Spleen (tissue), 11 donors: ENCODE measurements around the gene CNTN5. TPM values are rescaled to one million over a fixed set of nuclear protein-coding genes. Genes with fewer than 3 reads are reported as not detected.

Experiments
- DNase-seq: peaks from one replicate; pipeline ENCODE4 v3.0.0-alpha.2; 2020
- H3K27ac ChIP-seq, 8 donors: fragments of 200-600 bp; sonication (generic) in 7 of 8; 1 replicate in 4 of 8; 2 replicates in 4 of 8; pipeline versions ENCODE4 v1.5.0 to v1.8.0; 2016 to 2021; ENCODE audit warnings: inconsistent platforms in 4 of 8, mild to moderate bottlenecking in 4 of 8, moderate library complexity in 1 of 8
- H3K27me3 ChIP-seq, 7 donors: fragments of 200-600 bp; sonication (generic) in 6 of 7; replicated peaks in 1 of 7; 1 replicate in 4 of 7; 2 replicates in 3 of 7; pipeline versions ENCODE4 v1.5.0 to v1.8.0; 2016 to 2021; ENCODE audit warnings: inconsistent platforms in 3 of 7, mild to moderate bottlenecking in 1 of 7
- H3K36me3 ChIP-seq, 6 donors: fragments of 200-600 bp; sonication (generic) in 5 of 6; 1 replicate in 4 of 6; 2 replicates in 2 of 6; pipeline versions ENCODE4 v1.5.0 to v1.8.0; 2016 to 2021; ENCODE audit warnings: inconsistent platforms in 2 of 6
- H3K4me1 ChIP-seq, 6 donors: fragments of 200-600 bp; sonication (generic) in 5 of 6; 1 replicate in 3 of 6; 2 replicates in 3 of 6; pipeline versions ENCODE4 v1.5.0 to v1.8.0; 2016 to 2021; ENCODE audit warnings: inconsistent platforms in 3 of 6
- H3K4me3 ChIP-seq, 8 donors: fragments of 200-600 bp; sonication (generic) in 7 of 8; 1 replicate in 4 of 8; 2 replicates in 4 of 8; pipeline versions ENCODE4 v1.5.0 to v1.8.0; 2016 to 2021; ENCODE audit warnings: inconsistent platforms in 4 of 8, mild to moderate bottlenecking in 4 of 8, moderate library complexity in 2 of 8
- H3K9me3 ChIP-seq, 8 donors: fragments of 200-600 bp; sonication (generic) in 7 of 8; 1 replicate in 4 of 8; 2 replicates in 4 of 8; pipeline versions ENCODE4 v1.5.0 to v1.8.0; 2016 to 2021; ENCODE audit warnings: inconsistent platforms in 4 of 8
- POLR2A ChIP-seq, 3 donors: fragments of 450-650 bp; IDR thresholded peaks; one replicate each; pipeline ENCODE4 v1.5.1; 2017; ENCODE audit warnings: antibody characterized with exemption in 3 of 3, mild to moderate bottlenecking in 1 of 3
- POLR2AphosphoS5 ChIP-seq, 3 donors: sonication (generic); formaldehyde crosslinking; IDR thresholded peaks; one replicate each; pipeline ENCODE4 v1.5.1; 2017; ENCODE audit warnings: antibody characterized with exemption in 3 of 3
- WGBS, 5 donors: extraction: QIAGEN DNeasy Blood & Tissue Kit in 3 of 5; methylation state at CpG; one replicate each; pipeline versions ENCODE4 v1.1.5 to v1.1.7; 2013 to 2018; 5-methylcytosine and 5-hydroxymethylcytosine counted together
- intact Hi-C: fragments of 100-400 bp; cut with DNase I; formaldehyde crosslinking; loops from one replicate; pipeline ENCODE4 v1.15.0; 2023; ENCODE audit warnings: low total_unique reads
- polyA plus RNA-seq, 3 donors: library from polyadenylated mRNA; stranded (reverse); fragments of 200-250 nt; gene quantifications; one replicate each; pipeline ENCODE4 v1.2.1, GENCODE V29; 2013
- total RNA-seq, 7 donors: library from RNA; depleted of rRNA in 3 of 7; stranded (reverse); fragments of >200 nt in 3 of 7; fragmentation: NEBNext Ultra II Directional in 4 of 7; extraction: Animal tissue kit (Norgen Biotek cat#: 25700) in 4 of 7; gene quantifications; one replicate each; pipeline versions ENCODE4 v1.1.0 to v1.2.1, GENCODE V29; 2016 to 2021
- TF ChIP-seq, protein P1 (sequence below), 11 experiments: fragments of 200-600 bp in 7 of 11; fragments of 450-650 bp in 4 of 11; sonication (generic) in 4 of 11; IDR thresholded peaks in 8 of 11; conservative IDR thresholded peaks in 3 of 11; 1 replicate in 7 of 11; 2 replicates in 4 of 11; pipeline versions ENCODE4 v1.4.0 to v1.8.0; 2016 to 2021; ENCODE audit warnings: antibody characterized with exemption in 11 of 11, inconsistent platforms in 4 of 11, mild to moderate bottlenecking in 1 of 11
- donor health status: healthy with polysubstance abuse.
- donor health status: DM: no; HTN: no; CAD: no; lungs with moderate emphysema.
- donor health status: DM: no; HTN: no; CAD: no.
- donor health status: Bipolar disorder and iron deficiency.
- donor health status: healthy.
- donor health status: DM: no; HTN: no; CAD: no.
- donor health status: DM: yes; HTN: yes; CAD: no.

Gene CNTN5
- total and polyA plus RNA-seq, 10 donors, result 0.02 TPM; not detected in 8

DNA sequence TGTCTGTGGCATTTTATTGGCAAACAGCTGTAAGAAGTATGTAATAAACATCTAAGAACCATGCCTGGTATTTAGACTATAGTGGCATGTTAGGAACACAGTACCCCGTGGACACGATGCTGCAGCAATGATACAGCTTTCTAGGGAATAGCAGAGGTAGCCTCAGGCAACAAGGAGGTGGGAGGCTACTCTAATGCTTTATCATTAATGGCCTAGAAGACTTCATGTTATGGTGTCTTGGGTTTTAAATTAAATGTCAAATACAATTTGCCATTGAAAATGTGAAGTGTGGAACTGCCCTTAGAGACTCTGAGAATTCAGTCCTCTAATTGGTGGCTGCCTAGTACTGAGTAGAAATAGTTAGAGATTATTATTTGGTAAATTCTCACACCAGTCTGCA, 516.9 kb downstream of the CNTN5 start:
- intact Hi-C loops, result no loop called here
- TF ChIP-seq POLR2AphosphoS5 (IDR thresholded peaks at IDR 0.05) (no peak), POLR2A (IDR thresholded peaks at IDR 0.05) (no peak)
- TF ChIP-seq, protein P1, sequence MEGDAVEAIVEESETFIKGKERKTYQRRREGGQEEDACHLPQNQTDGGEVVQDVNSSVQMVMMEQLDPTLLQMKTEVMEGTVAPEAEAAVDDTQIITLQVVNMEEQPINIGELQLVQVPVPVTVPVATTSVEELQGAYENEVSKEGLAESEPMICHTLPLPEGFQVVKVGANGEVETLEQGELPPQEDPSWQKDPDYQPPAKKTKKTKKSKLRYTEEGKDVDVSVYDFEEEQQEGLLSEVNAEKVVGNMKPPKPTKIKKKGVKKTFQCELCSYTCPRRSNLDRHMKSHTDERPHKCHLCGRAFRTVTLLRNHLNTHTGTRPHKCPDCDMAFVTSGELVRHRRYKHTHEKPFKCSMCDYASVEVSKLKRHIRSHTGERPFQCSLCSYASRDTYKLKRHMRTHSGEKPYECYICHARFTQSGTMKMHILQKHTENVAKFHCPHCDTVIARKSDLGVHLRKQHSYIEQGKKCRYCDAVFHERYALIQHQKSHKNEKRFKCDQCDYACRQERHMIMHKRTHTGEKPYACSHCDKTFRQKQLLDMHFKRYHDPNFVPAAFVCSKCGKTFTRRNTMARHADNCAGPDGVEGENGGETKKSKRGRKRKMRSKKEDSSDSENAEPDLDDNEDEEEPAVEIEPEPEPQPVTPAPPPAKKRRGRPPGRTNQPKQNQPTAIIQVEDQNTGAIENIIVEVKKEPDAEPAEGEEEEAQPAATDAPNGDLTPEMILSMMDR (IDR thresholded peaks at IDR 0.05 in 8 of 11, conservative IDR thresholded peaks at IDR 0.05 in 3 of 11), result no peak
- WGBS, 5 donors, result 57 to 84% (median 70%) methylated on average over 2 of the region's 2 CpGs
- Histone ChIP-seq H3K27me3 (no peaks in the 10 kb centered on the region), H3K9me3 (peaks cover 0 to 8% (median 0%) of the 10 kb centered on the region in 8 donors), H3K27ac (no peak overlapping the region), H3K36me3 (no peaks in the 10 kb centered on the region), H3K4me3 (no peak overlapping the region), H3K4me1 (no peaks in the 10 kb centered on the region)
- no peak for DNase-seq

DNA sequence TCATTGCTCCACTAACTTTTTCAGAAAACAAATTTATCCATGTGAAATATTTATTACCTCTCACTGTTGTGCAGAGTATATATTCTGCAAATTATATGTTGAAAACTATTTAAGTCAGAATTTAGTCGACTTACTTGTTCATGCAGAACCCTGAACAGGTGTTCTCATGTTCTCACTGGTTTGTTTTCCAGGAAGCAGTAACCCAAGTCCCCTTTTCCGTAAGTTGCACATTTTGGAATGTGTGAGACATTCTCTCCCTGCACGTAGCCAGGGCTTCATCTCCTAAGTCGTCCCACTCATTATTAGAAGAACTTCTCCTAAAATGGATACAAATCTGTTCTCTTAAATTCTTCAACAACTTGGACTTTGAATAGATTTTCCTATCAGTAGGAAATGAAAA, 524.9 kb downstream of the CNTN5 start:
- no peaks in the 10 kb centered on the region for H3K27me3 ChIP-seq
- H3K27ac ChIP-seq, result no peak overlapping the region
- H3K9me3 ChIP-seq, result peaks cover 0 to 4% (median 0%) of the 10 kb centered on the region in 8 donors
- H3K4me1 ChIP-seq, result no peaks in the 10 kb centered on the region
- TF ChIP-seq POLR2AphosphoS5 (IDR thresholded peaks at IDR 0.05) (no peak), POLR2A (IDR thresholded peaks at IDR 0.05) (no peak)
- TF ChIP-seq, protein P1 (IDR thresholded peaks at IDR 0.05 in 8 of 11, conservative IDR thresholded peaks at IDR 0.05 in 3 of 11), result no peak
- intact Hi-C loops, result no loop called here
- no peak for DNase-seq
- H3K4me3 ChIP-seq, result no peak overlapping the region
- WGBS, 5 donors, result 77 to 88% (median 82%) methylated on average over 4 of the region's 4 CpGs
- no peaks in the 10 kb centered on the region for H3K36me3 ChIP-seq

DNA sequence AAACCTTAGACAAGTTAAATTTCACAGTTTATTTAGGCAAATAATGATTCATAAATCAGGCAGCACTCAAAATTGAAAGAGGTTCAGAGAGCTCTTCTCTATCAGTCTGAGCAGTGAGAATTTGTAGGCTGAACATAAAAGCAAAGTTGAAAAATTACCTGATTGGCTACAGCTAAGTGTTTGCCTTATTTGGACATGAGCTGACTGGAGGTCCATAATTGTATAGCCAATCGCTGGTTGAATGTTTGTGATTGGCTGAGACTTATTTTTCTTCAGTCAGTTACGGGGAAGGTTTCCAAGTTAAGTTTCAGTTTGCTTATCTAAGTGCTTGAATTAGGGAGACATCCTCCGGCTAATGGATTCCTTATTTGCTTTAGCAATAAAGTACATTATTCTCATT, 527.5 kb downstream of the CNTN5 start:
- Histone ChIP-seq H3K27me3 (no peaks in the 10 kb centered on the region), H3K9me3 (peaks cover 0 to 3% (median 0%) of the 10 kb centered on the region in 8 donors), H3K4me3 (no peak overlapping the region), H3K36me3 (no peaks in the 10 kb centered on the region), H3K27ac (no peak overlapping the region), H3K4me1 (no peaks in the 10 kb centered on the region)
- DNase-seq, result no peak
- intact Hi-C loops, result no loop called here
- TF ChIP-seq, protein P1 (IDR thresholded peaks at IDR 0.05 in 8 of 11, conservative IDR thresholded peaks at IDR 0.05 in 3 of 11), result no peak
- TF ChIP-seq POLR2A (IDR thresholded peaks at IDR 0.05) (no peak), POLR2AphosphoS5 (IDR thresholded peaks at IDR 0.05) (no peak)
- WGBS, 5 donors, result 78 to 90% (median 82%) methylated on average over 3 of the region's 3 CpGs

DNA sequence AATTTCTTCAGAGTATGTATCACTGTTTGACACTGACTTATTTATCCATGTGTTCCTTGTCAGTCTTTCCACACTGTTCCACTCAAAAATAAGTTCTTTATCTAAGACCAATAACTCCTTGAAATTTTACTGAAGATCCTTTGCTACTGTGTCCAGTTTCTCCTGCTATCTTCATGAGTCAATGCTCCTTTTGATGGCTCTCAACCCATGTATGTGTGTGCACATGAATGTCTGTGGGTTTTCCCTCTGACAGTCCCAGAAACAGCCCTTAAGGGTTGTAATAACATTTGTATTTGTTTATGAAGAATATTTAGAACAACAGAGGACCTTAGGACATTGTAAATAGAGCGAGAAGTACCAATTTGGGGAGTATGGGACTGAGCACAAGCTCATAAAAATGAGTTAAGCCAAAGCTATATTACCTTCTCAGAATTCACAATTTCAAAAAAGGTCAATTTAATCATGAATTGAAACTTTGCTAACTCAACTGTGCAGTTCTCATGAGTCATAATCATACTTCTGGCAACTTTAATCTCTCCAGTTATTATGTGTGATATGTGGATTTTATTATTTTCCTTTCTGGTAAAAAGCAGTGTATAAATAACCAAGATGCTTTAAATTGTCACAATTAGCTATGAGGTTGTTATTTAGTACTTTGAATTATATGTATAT, 533.6 kb downstream of the CNTN5 start:
- Histone ChIP-seq H3K27ac (no peak overlapping the region), H3K4me3 (no peak overlapping the region), H3K27me3 (no peaks in the 10 kb centered on the region), H3K9me3 (no peaks in the 10 kb centered on the region), H3K4me1 (no peaks in the 10 kb centered on the region), H3K36me3 (no peaks in the 10 kb centered on the region)
- no peak for DNase-seq
- TF ChIP-seq, protein P1 (IDR thresholded peaks at IDR 0.05 in 8 of 11, conservative IDR thresholded peaks at IDR 0.05 in 3 of 11), result no peak
- TF ChIP-seq POLR2A (IDR thresholded peaks at IDR 0.05), result no peak
- no peak for TF ChIP-seq POLR2AphosphoS5 (IDR thresholded peaks at IDR 0.05)
- WGBS, 5 donors, result 55 to 72% (median 63%) methylated on average over 1 of the region's 1 CpG
- intact Hi-C loops, result no loop called here
